T47D (cell line): Measurements from ENCODE around the gene REXO5.
"Not testable (repeated sequence)": the region's sequence is repeated elsewhere in the genome, so short reads cannot be mapped to it uniquely, and the experiment has no call there.

Experiments
- DNase-seq, 2 experiments: peaks; one replicate each; pipeline versions ENCODE4 v3.0.0 to v3.0.0-alpha.2; 2011 to 2012; ENCODE audit warnings: low read depth in 1 of 2, low spot score in 1 of 2
- JUND ChIP-seq: IDR thresholded peaks from 2 replicates; pipeline ENCODE4 v1.6.1; 2012; ENCODE audit warnings: low read depth
- in situ Hi-C: cut with HindIII; loops from 2 replicates; pipeline ENCODE4 v1.10.0; 2016; ENCODE audit warnings: low sequenced_read_pairs, low pct_unique_long_range_greater_than_20kb

The REXO5 gene

DNA sequence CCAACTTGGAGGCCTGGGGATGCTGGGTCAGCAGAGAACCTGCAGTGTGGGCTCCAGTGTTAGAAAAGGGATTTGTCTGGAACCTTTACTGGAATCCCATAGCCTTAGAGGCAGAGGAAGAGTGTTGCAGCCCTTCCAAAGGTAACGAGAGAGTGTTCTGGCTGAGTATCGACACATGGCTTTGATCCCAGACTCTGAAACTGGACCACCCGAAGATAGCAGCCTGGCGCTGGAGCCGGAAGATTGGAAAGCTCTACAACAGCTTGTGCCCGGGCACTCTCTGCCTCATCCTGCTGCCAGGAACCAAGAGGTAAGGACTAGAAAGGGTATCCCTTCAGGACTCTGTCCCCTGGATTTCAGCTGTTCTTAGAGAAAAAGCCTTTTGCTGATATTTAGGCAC is 39.7 kb downstream of the REXO5 start:
- in situ Hi-C loops = no loop called here
- DNase-seq = no peak
- TF ChIP-seq JUND = no peak

DNA sequence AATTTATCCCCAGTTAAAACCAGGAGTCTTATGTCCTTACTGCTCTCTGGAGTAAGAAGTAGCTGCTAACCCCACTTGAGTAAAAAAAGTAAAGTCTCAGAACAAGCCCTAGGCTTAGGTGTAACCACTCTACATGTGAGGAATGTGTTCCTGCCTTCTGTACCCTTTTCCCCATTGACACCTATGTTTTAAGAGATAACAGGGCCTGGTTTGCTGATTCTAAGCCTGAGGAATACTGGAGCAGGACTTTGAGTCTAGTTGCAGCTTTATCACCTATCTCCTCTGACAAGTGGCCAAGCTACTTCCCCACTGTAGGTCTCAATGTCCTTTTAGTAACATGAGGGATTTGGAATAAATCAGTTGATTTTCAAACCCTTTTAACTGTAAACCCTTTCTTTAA is 40.2 kb downstream of the REXO5 start:
- no peak for TF ChIP-seq JUND
- in situ Hi-C loops = no loop called here
- DNase-seq = no peak

DNA sequence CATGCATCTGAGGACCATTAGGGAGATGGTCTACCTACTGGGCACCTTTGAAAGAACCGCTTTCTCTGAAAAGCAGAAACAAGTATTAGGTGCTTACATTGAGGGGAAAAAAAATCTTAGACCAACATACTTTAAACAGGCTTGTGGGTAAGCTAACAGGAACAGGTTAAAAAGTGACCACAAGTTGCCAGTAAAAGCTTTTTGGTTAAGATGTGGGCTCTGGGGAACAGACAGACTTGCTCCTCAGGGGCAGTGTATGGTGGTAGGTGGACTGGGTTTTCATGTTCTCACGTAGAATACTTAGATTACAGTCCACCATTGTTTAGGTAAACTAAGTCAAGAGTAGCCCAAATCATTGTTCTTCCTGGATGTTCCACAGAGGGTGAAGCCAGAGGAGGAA is 41.2 kb downstream of the REXO5 start:
- DNase-seq = no peak
- in situ Hi-C loops = no loop called here
- TF ChIP-seq JUND = no peak

DNA sequence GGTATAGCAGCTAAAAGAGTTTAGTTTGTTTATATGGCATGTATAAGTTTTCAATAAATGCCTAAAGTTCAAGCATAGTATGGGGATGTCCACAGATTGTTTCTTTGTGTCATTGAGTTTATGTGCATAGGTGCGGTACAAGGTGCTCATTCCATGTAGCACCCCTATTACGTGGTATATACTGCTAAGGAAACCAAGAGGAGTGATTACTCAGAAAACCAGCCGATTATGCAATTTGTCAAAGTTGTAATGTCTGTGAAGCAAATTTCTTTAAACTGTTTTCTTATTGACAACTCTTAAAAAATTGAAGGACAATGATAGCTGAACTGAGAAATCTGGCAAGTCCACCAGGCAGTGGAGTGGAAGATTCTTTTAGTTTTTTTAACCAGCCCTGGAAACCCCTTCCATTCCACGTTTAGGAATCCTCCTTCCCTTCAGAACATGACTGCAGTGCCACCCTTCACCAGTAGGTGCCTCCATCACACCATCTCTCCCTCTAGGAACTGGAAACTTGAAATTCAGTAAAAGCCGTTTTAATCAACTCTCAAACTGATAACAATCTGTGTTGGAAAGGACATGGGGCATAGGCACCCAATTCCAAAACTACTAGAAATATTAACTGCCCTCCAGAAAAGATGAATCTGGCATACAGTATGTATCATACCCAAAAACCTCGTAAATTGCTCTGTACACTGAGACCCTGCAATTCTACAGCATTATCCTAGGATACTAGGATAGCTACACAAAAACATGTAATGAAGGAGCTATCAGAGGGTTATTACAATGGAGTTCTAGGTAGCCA is 43.5 kb downstream of the REXO5 start:
- peak in 1 of 2 experiments; percentile 71 for DNase-seq
- in situ Hi-C loops = no loop called here
- TF ChIP-seq JUND = no peak

DNA sequence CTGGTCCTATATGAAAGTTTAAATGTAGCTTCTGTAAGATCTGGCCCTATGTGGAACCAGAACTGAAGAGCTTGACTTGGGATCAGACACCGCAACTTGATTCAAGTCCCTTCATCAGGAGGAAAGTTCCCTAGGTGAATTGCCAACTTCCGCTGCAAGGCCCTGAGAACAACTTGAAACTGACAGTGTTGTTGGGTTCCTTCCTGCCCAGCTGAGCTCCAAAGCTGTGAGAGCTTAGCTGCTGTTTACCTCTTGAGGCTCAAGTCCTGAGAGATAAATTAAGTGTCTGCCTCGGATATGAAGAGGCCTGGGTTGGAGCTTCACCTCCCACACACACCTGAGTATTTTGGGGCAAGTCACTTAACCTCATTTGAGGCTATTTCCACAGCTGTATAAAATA is 44.7 kb downstream of the REXO5 start:
- no peak for DNase-seq
- in situ Hi-C loops = no loop called here
- TF ChIP-seq JUND = no peak

DNA sequence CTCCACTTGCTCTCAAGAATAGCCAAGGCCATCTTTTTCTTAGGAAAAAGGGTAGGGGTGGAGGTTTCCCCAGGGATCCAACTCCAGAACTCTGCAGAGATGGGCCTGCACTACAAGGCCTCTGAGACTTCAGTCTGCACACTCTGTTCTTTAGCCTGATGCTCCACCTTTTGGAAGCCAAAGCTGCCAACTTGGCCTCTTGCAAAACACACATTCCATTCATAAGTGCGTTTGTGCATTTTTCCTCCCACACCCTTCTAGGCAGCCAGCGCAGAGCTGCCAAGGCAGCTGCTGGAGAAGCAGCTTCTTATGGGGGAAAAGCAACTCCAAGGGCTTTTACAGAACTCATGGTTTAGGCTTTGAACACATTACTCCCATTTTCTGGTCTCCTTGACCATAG is 45.3 kb downstream of the REXO5 start:
- peak; percentile 36 to 86 for DNase-seq
- in situ Hi-C loops = no loop called here
- TF ChIP-seq JUND = no peak

DNA sequence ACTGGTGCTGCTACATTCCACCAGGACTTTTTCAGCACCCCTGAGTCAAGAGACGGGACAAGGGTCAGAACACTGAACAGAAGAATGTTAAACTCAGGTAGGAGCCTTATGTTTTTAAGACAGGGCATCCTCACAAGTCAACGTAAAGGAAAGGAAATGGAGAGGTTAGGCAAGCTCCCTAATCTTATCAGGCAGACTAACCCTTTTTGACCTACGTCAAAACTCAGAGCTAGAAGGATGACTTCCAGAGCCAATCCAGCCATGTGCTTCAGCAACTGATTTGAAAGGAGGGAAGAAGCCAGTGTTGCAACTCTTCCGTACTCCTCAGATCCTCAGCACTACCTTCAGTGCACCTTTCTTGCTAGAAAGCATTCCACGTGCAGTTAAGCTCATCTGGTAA is 46.8 kb downstream of the REXO5 start:
- in situ Hi-C loops = no loop called here

DNA sequence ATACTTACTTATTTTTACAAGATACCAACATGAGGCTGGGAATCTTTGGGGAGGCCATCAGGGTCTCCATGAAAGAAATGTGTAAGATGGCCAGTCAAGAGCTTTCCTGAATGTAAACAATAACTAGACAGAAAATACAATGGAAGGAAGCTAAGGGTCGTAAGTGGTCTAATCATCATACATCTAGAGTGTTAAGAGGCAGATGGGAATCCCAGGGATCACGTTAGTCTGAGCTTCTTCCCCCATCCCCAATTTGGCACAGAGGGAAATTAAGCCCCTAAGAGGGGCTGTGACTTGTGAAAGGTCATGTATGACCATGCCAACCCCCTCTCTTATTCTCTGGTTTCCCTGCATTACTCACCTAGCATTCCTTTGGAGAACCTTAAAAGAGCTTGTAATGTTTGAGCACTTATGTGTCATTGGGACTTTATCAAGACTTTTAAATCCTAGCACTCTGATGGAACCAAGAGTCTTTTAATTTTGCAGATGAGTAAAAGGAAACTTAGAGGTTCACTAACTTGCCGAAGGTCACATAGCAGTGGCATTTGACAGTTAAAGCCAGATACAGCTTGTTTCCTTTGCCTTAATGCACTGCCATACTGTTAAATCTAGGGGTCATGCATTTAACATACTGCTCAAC is 47.8 kb downstream of the REXO5 start:
- DNase-seq = no peak
- in situ Hi-C loops = no loop called here
- TF ChIP-seq JUND = no peak

More for the DNA sequence above, 46.8 kb downstream of the REXO5 start:
- no peak for TF ChIP-seq JUND
- no peak for DNase-seq

DNA sequence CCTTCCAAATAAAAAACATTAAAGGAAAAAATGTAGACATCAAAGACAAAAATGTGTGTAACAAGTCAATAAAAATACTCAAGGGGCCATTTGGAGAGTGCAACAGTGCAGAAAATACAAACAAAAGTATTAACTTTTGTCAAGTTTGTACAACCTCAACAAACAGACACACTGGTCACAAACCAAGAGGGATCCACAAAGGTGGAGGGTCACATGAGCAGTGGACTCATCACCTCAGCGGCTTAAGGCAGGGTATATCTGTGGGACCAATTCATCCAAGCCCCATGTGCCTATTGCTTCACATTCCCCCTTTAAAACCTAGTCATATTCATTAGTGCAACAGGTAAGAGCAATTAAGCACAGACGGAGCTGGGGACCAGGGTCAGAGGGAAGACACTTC is 48.6 kb downstream of the REXO5 start:
- no peak for DNase-seq
- no peak for TF ChIP-seq JUND
- in situ Hi-C loops = no loop called here

DNA sequence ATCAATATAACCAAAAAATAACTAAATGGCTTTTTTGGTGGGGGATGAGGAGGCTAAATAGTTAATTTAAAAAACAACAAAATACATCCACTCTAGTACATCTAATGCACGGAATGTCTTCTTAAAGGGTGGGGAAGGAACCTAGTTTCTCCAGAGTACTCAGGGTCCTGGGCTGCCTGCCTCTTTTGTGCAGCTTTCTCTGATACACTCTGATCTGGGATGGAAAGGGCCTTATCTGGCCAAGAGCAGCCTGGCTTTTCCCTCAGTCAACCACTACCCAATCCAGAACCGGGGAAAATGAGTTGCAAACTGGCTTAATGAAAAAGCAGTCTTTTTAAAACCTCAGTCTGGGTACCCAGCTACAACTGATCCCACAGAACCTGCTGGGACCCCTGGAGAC is 51.0 kb downstream of the REXO5 start:
- TF ChIP-seq JUND = no peak
- DNase-seq = no peak
- in situ Hi-C loops = no loop called here

DNA sequence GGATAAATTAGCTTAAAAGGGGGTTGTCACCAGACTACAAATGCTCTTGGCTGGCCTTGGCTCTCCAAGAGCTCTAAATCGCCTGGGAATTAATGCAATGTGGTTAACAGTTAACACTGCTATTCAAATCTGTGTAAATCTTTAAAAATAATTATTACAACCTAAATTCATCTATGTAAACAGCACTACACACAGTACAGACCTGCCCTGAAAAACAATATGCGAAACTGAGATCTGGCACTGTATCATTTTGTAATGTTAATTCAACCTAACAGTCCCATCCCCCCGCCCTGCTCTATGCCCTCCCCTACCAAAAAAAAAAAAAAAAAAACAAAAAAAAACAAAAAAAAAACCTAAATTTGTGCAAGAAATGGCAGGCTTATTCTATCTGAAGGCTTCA is 52.9 kb downstream of the REXO5 start:
- DNase-seq = no peak
- in situ Hi-C loops = no loop called here
- no peak for TF ChIP-seq JUND

DNA sequence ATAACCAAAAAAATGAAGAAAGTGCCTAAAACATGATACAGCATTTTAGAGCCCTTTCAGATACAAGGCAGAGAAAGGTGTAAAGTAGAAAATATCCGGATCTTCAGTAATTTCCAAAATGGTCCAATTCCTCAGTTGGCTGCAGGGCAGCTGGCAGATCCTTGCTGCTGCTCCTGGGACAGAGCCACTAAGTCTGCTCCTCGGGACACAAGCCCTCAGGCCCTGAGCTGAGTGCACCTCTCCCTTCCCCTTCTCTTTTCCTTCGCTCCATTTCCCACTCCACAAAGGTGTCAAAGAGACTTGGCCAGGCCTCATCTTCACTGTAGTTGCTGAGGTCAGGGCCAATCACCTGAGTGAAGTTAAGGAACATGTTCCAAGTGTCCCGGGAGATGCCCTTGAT is 53.4 kb downstream of the REXO5 start:
- no peak for TF ChIP-seq JUND
- DNase-seq = no peak
- in situ Hi-C loops = no loop called here

DNA sequence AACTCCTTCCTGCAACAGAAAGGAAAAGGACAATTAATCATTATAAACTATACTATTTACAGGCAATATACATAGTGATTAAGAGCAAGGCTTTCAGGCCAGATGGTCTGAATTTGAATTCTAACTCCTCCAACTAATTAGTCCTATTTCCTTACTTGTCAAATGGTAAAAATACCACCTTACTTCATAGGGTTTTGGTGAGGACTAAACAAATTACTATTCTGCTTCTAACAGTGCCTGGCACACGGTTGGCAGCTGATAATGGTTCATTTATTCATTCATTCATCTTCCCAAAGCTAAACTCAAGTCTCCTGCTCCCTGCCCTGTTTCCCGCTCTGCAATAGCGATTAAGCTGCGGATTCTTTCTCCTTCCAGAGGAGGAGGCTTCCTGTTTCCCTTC is 54.0 kb downstream of the REXO5 start:
- in situ Hi-C loops = no loop called here
- no peak for TF ChIP-seq JUND
- no peak for DNase-seq

DNA sequence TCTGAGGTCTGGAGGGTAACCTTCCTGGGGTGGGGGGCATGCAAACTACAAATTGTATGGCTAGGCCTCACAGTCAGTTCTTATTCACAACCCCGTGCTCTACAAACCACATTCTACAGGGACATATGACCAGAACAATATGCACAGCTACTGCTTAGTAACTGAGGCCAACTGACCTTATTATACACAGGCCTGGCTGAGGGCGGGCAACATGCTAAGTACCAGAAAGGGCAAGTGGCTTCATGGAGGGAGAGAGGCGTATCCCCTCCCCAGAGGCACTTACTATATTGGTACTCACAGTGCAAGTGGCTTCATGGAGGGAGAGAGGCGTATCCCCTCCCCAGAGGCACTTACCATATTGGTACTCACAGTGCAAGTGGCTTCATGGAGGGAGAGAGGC is 54.7 kb downstream of the REXO5 start:
- DNase-seq = not testable (repeated sequence)

More for the DNA sequence above, 54.7 kb downstream of the REXO5 start:
- in situ Hi-C loops = not testable (repeated sequence)
